K562 (cell line): ENCODE results near the gene CISD2. TPM values are rescaled to one million over a fixed set of nuclear protein-coding genes. Genes with fewer than 3 reads are reported as not detected.

Source experiments
- ARNT ChIP-seq, 2 experiments: fragments of 450-650 bp; IDR thresholded peaks; 2 replicates each; pipeline ENCODE4 v1.6.1; 2016; ENCODE audit warnings: mild to moderate bottlenecking in 1 of 2
- CEBPB ChIP-seq: fragments of 450-650 bp; IDR thresholded peaks from 2 replicates; pipeline ENCODE4 v1.6.1; 2016; ENCODE audit warnings: missing genetic modification characterization, missing compliant biosample characterization
- ETS2 ChIP-seq: IDR thresholded peaks from 2 replicates; pipeline ENCODE4 v1.6.1; 2016; ENCODE audit warnings: borderline replicate concordance, missing genetic modification characterization, mild to moderate bottlenecking, moderate library complexity, missing compliant biosample characterization; ENCODE audit not compliant: poor library complexity, severe bottlenecking
- HSF4 ChIP-seq: fragments of 250-450 bp; sonication (Bioruptor Pico); IDR thresholded peaks from 2 replicates; pipeline ENCODE4 v2.1.2; 2022; ENCODE audit warnings: mild to moderate bottlenecking, moderate library complexity, borderline replicate concordance
- KDM4B ChIP-seq, 2 experiments: fragments of 450-650 bp in 1 of 2; sonication (generic) in 1 of 2; IDR thresholded peaks; 2 replicates each; pipeline ENCODE4 v1.6.1; 2016 to 2017; ENCODE audit warnings: borderline replicate concordance in 2 of 2, antibody characterized with exemption in 1 of 2, low read depth in 1 of 2, mild to moderate bottlenecking in 1 of 2
- KDM5B ChIP-seq: fragments of 200-600 bp; sonication (generic); IDR thresholded peaks from 2 replicates; pipeline ENCODE4 v1.6.1; 2012; ENCODE audit warnings: low read depth, mild to moderate bottlenecking, moderate library complexity, low read length, control low read depth, inconsistent platforms; ENCODE audit not compliant: insufficient replicate concordance
- MTF1 ChIP-seq: fragments of 250-450 bp; sonication (Bioruptor Pico); IDR thresholded peaks from 2 replicates; pipeline ENCODE4 v1.9.0; 2021; ENCODE audit warnings: moderate library complexity, mild to moderate bottlenecking, inconsistent platforms, borderline replicate concordance
- PBX2 ChIP-seq, 2 experiments: IDR thresholded peaks in 1 of 2; conservative IDR thresholded peaks in 1 of 2; 2 replicates each; pipeline ENCODE4 v1.6.1; 2016; ENCODE audit warnings: low read depth in 2 of 2, mild to moderate bottlenecking in 1 of 2, missing compliant biosample characterization in 1 of 2, missing genetic modification characterization in 1 of 2, moderate library complexity in 1 of 2
- TAF1 ChIP-seq: IDR thresholded peaks from 2 replicates; pipeline ENCODE4 v1.6.1; 2011; ENCODE audit warnings: mild to moderate bottlenecking, low read length, moderate library complexity; ENCODE audit not compliant: insufficient read depth, control insufficient read depth, severe bottlenecking; ENCODE audit errors: extremely low read depth
- TCF7L2 ChIP-seq: fragments of 150-350 bp; IDR thresholded peaks from 2 replicates; pipeline ENCODE4 v1.6.1; 2016; ENCODE audit warnings: low read depth, mild to moderate bottlenecking, low read length, moderate library complexity
- TEAD1 ChIP-seq, 2 experiments: fragments of 450-650 bp in 1 of 2; sonication (generic) in 1 of 2; formaldehyde crosslinking; IDR thresholded peaks; 2 replicates each; pipeline versions ENCODE4 v1.4.0 to v1.8.0; 2020 to 2022; ENCODE audit warnings: mild to moderate bottlenecking in 2 of 2, missing genetic modification reagents in 1 of 2
- UBTF ChIP-seq, 2 experiments: IDR thresholded peaks; 2 replicates each; pipeline ENCODE4 v1.6.1; 2012; ENCODE audit warnings: improper control_type of control experiment in 2 of 2, low read depth in 2 of 2, low read length in 2 of 2, borderline replicate concordance in 1 of 2
- ZEB2 ChIP-seq: fragments of 450-650 bp; IDR thresholded peaks from 2 replicates; pipeline ENCODE4 v1.6.1; 2016
- ZFP1 ChIP-seq: fragments of 450-650 bp; formaldehyde crosslinking; IDR thresholded peaks from 2 replicates; pipeline ENCODE4 v1.4.0; 2020; ENCODE audit warnings: mild to moderate bottlenecking, mixed read lengths
- ZNF76 ChIP-seq: fragments of 250-450 bp; sonication (Bioruptor Pico); IDR thresholded peaks from 2 replicates; pipeline ENCODE4 v1.4.0; 2020; ENCODE audit warnings: mild to moderate bottlenecking, moderate library complexity, borderline replicate concordance
- polyA plus RNA-seq, 8 experiments: library from polyadenylated mRNA; depleted of rRNA in 4 of 8; stranded (reverse) in 5 of 8; unstranded in 3 of 8; fragments of >200 nt; fragmentation: Nextera tagmentation in 2 of 8; fragmentation: Illumina TruSeq in 1 of 8; extraction: Ambion mirVana in 2 of 8; extraction: Trizol in 1 of 8; gene quantifications; 2 replicates each; pipeline versions ENCODE4 v1.2.1 to v1.2.3, GENCODE V29; 2011 to 2014; ENCODE audit warnings: inconsistent platforms in 1 of 8, missing spikeins in 1 of 8
- total RNA-seq, 7 experiments: library from RNA; depleted of rRNA in 6 of 7; stranded (reverse); fragments of >200 nt in 6 of 7; fragmentation: Illumina TruSeq in 2 of 7; extraction: Trizol in 2 of 7; gene quantifications; 2 replicates each; pipeline versions ENCODE4 v1.2.1 to v1.2.3, GENCODE V29; 2011 to 2021; ENCODE audit warnings: low replicate concordance in 1 of 7
- TF ChIP-seq, protein P1 (sequence below), 2 experiments: fragments of 150-350 bp in 1 of 2; IDR thresholded peaks; 2 replicates each; pipeline ENCODE4 v1.6.1; 2012 to 2016; ENCODE audit warnings: low read depth in 2 of 2, low read length in 2 of 2, mild to moderate bottlenecking in 1 of 2, moderate library complexity in 1 of 2

The CISD2 gene
- total and polyA plus RNA-seq, 9 of the 15 experiments (the other 6 are each of a cell fraction or from before 2014, with no cell fraction given) = 37.8 to 91.4 (median 59.8) TPM

DNA sequence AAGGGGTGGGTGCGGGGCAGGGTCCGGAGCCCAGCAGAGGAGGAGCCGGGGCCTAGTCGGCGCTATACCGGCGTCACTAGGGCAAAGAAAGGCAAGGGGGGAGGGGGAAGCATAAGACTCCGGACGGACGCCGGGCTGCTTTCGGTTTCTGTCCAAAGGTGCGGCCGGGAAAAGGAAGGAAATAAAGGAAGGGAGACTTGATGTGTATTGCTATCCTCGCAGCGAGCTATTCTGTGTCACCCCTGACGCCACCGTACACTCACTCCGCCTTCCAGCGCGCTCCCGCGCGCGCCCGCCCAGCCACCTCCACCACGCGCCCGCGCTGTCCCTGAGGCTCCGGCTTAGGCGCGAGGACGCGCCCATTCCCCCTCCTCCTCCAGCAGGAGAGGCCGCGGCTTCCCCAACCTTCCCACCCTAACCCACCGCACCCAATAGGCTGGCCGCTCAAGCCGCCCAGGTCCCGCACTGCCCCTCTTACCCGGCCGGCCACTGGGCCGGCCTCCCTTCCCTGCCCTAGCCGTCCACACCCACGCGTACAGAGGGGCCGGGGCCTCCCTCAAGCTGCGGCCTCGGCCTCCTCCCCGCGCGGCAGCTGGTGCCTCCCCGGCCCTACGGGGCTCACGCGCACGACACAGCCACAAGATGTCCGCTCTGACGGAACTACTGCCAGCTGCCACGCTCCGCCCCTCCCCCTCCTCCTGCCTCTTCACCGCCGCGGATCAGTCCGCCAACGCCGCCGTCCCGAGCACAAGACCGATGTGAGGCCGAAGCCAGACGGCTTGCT, 41.7 kb upstream of the CISD2 start, which contains the start of gene UBE2D3 (continued):
- no peak for TF ChIP-seq ETS2
- TF ChIP-seq KDM4B (IDR thresholded peaks at IDR 0.05; ENCODE audit: borderline replicate concordance in 2 of 2, low read depth in 1 of 2) = peak in 1 of 2 experiments; percentile 88; a peak in 1 of 4 replicates
- peak; percentile 42 for TF ChIP-seq KDM5B
- peak in 1 of 2 experiments; percentile 34; a peak in 1 of 4 replicates for TF ChIP-seq TEAD1 (CRISPR knock-in tag; IDR thresholded peaks at IDR 0.05)
- 0 out of 2 replicates have a peak, but pooled peaks have one; percentile 50 for TF ChIP-seq ZNF76
- no peak for TF ChIP-seq CEBPB (tag)
- peak; percentile 78 to 80; a peak in 2 of 4 replicates for TF ChIP-seq ARNT (IDR thresholded peaks at IDR 0.05)
- 0 out of 2 replicates have a peak, but pooled peaks have one; percentile 50 for TF ChIP-seq ZEB2
- TF ChIP-seq HSF4 (CRISPR knock-in tag) = no peak
- no peak for TF ChIP-seq TCF7L2
- TF ChIP-seq, protein P1, sequence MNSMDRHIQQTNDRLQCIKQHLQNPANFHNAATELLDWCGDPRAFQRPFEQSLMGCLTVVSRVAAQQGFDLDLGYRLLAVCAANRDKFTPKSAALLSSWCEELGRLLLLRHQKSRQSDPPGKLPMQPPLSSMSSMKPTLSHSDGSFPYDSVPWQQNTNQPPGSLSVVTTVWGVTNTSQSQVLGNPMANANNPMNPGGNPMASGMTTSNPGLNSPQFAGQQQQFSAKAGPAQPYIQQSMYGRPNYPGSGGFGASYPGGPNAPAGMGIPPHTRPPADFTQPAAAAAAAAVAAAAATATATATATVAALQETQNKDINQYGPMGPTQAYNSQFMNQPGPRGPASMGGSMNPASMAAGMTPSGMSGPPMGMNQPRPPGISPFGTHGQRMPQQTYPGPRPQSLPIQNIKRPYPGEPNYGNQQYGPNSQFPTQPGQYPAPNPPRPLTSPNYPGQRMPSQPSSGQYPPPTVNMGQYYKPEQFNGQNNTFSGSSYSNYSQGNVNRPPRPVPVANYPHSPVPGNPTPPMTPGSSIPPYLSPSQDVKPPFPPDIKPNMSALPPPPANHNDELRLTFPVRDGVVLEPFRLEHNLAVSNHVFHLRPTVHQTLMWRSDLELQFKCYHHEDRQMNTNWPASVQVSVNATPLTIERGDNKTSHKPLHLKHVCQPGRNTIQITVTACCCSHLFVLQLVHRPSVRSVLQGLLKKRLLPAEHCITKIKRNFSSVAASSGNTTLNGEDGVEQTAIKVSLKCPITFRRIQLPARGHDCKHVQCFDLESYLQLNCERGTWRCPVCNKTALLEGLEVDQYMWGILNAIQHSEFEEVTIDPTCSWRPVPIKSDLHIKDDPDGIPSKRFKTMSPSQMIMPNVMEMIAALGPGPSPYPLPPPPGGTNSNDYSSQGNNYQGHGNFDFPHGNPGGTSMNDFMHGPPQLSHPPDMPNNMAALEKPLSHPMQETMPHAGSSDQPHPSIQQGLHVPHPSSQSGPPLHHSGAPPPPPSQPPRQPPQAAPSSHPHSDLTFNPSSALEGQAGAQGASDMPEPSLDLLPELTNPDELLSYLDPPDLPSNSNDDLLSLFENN (IDR thresholded peaks at IDR 0.05; ENCODE audit: low read depth in 2 of 2, low read length in 2 of 2) = no peak
- TF ChIP-seq UBTF (IDR thresholded peaks at IDR 0.05; ENCODE audit: borderline replicate concordance in 1 of 2, low read depth in 2 of 2, low read length in 2 of 2) = peak in 1 of 2 experiments; percentile 65; a peak in 2 of 4 replicates
- TF ChIP-seq ZFP1 (CRISPR knock-in tag) = no peak
- TF ChIP-seq TAF1 = peak; percentile 91
- no peak for TF ChIP-seq PBX2 (CRISPR knock-in tag; IDR thresholded peaks at IDR 0.05; ENCODE audit: low read depth)
- TF ChIP-seq PBX2 (tag; conservative IDR thresholded peaks at IDR 0.05; ENCODE audit: low read depth) = no peak
- TF ChIP-seq MTF1 (CRISPR knock-in tag) = no peak
